ENCODE measurements around the gene SOWAHC. TPM values are rescaled to one million over a fixed set of nuclear protein-coding genes. Genes with fewer than 3 reads are reported as not detected.

Gene SOWAHC
- total and polyA plus RNA-seq, 2 of the 13 experiments (the other 11 are each of a cell fraction or from before 2014, with no cell fraction given), result 21.2 to 22.5 TPM

- TF ChIP-seq ZNF468 (CRISPR knock-in tag; IDR thresholded peaks at IDR 0.05) (no peak), HNRNPK (IDR thresholded peaks at IDR 0.05; ENCODE audit: low read depth, low read length, poor library complexity, severe bottlenecking) (no peak), CBX5 (CRISPR knock-in tag; IDR thresholded peaks at IDR 0.05; ENCODE audit: borderline replicate concordance) (no peak), RAD51 (IDR thresholded peaks at IDR 0.05; ENCODE audit: borderline replicate concordance) (no peak), MAF1 (CRISPR knock-in tag; IDR thresholded peaks at IDR 0.05; ENCODE audit: borderline replicate concordance) (no peak), SCMH1 (CRISPR knock-in tag; IDR thresholded peaks at IDR 0.05; ENCODE audit: borderline replicate concordance) (no peak), ZMYM3 (CRISPR knock-in tag; IDR thresholded peaks at IDR 0.05) (no peak)
- TF ChIP-seq, protein P1, sequence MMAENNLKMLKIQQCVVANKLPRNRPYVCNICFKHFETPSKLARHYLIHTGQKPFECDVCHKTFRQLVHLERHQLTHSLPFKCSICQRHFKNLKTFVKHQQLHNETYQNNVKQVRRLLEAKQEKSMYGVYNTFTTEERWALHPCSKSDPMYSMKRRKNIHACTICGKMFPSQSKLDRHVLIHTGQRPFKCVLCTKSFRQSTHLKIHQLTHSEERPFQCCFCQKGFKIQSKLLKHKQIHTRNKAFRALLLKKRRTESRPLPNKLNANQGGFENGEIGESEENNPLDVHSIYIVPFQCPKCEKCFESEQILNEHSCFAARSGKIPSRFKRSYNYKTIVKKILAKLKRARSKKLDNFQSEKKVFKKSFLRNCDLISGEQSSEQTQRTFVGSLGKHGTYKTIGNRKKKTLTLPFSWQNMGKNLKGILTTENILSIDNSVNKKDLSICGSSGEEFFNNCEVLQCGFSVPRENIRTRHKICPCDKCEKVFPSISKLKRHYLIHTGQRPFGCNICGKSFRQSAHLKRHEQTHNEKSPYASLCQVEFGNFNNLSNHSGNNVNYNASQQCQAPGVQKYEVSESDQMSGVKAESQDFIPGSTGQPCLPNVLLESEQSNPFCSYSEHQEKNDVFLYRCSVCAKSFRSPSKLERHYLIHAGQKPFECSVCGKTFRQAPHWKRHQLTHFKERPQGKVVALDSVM (CRISPR knock-in tag; IDR thresholded peaks at IDR 0.05), result no peak
These were observed 23.0 kb upstream of the SOWAHC start (continued) for GRCh38 chr2:109591206-109591605.

- intact Hi-C loops (cut with micrococcal nuclease; ENCODE audit: unreplicated experiment), result no loop called here
- ATAC-seq (no peak), DNase-seq (ENCODE audit: low spot score) (no peak), FAIRE-seq (no peak)
- Histone ChIP-seq H3K27ac (ENCODE audit: extremely low read length, insufficient read depth, low read length) (no peak overlapping the region), H3K36me3 (replicated peaks in 1 of 2; ENCODE audit: control insufficient read depth in 1 of 2, insufficient read depth in 2 of 2, low read length in 2 of 2) (peaks cover 4 to 45% of the 10 kb centered on the region in 2 experiments; a peak in 4 of 5 replicates), H4K20me1 (ENCODE audit: insufficient read depth, low read length) (no peaks in the 10 kb centered on the region; the same call in none of the 2 replicates), H3K4me2 (ENCODE audit: low read depth, low read length) (no peak overlapping the region), H3K79me2 (ENCODE audit: insufficient read depth, low read length) (peaks cover 57% of the 10 kb centered on the region), H2AFZ (ENCODE audit: low read length) (no peak overlapping the region), H3K4me1 (ENCODE audit: insufficient read depth, low read length) (peaks cover 16% of the 10 kb centered on the region; the same call in 1 of the 2 replicates), H3K4me3 (replicated peaks in 1 of 3; ENCODE audit: insufficient read depth in 1 of 3, low read depth in 2 of 3, low read length in 3 of 3) (no peak overlapping the region), H3K27me3 (ENCODE audit: control insufficient read depth in 1 of 2, insufficient read depth in 2 of 2, low read length in 2 of 2) (no peaks in the 10 kb centered on the region), H3K9me3 (ENCODE audit: low read length) (no peaks in the 10 kb centered on the region), H3K9ac (ENCODE audit: insufficient read depth, low read depth, low read length) (no peak overlapping the region)
- in situ Hi-C loops (cut with HindIII; ENCODE audit: extremely low pct_ligation_motif_present, low pct_unique_long_range_greater_than_20kb), result no loop called here
- TF ChIP-seq ZNF703 (CRISPR knock-in tag; IDR thresholded peaks at IDR 0.05; ENCODE audit: borderline replicate concordance) (no peak), IKZF5 (CRISPR knock-in tag; IDR thresholded peaks at IDR 0.05) (no peak), RFXAP (CRISPR knock-in tag; IDR thresholded peaks at IDR 0.05; ENCODE audit: borderline replicate concordance) (no peak)
- CTCF ChIA-PET (ENCODE audit: low intra/inter-chr PET ratio, low total read pairs), result no interaction called here
- POLR2A ChIA-PET, result no interaction called here
- 97% methylated on average over 3 of the region's 3 CpGs for WGBS (ENCODE audit: low lambda C conversion rate)
- BruUV-seq (replicated peaks), result no TSS peak
These were observed 21.3 kb upstream of the SOWAHC start for GRCh38 chr2:109592905-109593304.
